Measurements from ENCODE around the gene MPEG1.

The MPEG1 gene

GRCh38 chr11:59212744-59213631, at the start of gene MPEG1:
TSS of gene MPEG1 (minus strand) at chr11:59212927. CDS start at chr11:59212865, 62 bp downstream.
- DNase-seq = no peak

GRCh38 chr11:59262177-59262818, 49.6 kb upstream of the MPEG1 start:
- no peak for DNase-seq

GRCh38 chr11:59261150-59261549, 48.4 kb upstream of the MPEG1 start:
- no peak for DNase-seq

GRCh38 chr11:59259867-59260475, 47.2 kb upstream of the MPEG1 start:
- no peak for DNase-seq

- no peak for DNase-seq
These were observed 46.3 kb upstream of the MPEG1 start for GRCh38 chr11:59259047-59259446.

- no peak for DNase-seq
These were observed 42.6 kb upstream of the MPEG1 start for GRCh38 chr11:59255281-59255680.

- DNase-seq = no peak
These were observed 41.6 kb upstream of the MPEG1 start for GRCh38 chr11:59254286-59254685.

- DNase-seq = no peak
These were observed 40.3 kb upstream of the MPEG1 start for GRCh38 chr11:59253001-59253400.

- no peak for DNase-seq
These were observed 36.8 kb upstream of the MPEG1 start for GRCh38 chr11:59249535-59249934.

- DNase-seq = no peak
These were observed 35.0 kb upstream of the MPEG1 start for GRCh38 chr11:59247531-59248227.

GRCh38 chr11:59243633-59244032, 30.9 kb upstream of the MPEG1 start:
- DNase-seq = no peak

- DNase-seq = no peak
These were observed 27.6 kb upstream of the MPEG1 start for GRCh38 chr11:59240322-59240721.

- no peak for DNase-seq
These were observed 13.7 kb upstream of the MPEG1 start for GRCh38 chr11:59226396-59226795.

- no peak for DNase-seq
These were observed 12.3 kb upstream of the MPEG1 start for GRCh38 chr11:59225017-59225416.

GRCh38 chr11:59224351-59224928, 11.7 kb upstream of the MPEG1 start:
- no peak for DNase-seq

GRCh38 chr11:59223611-59224010, 10.9 kb upstream of the MPEG1 start:
- DNase-seq = no peak

- no peak for DNase-seq
These were observed 10.4 kb upstream of the MPEG1 start for GRCh38 chr11:59223177-59223576.

- no peak for DNase-seq
These were observed 9.8 kb upstream of the MPEG1 start for GRCh38 chr11:59222464-59223060.

GRCh38 chr11:59221441-59221840, 8.7 kb upstream of the MPEG1 start:
- no peak for DNase-seq

- no peak for DNase-seq
These were observed 7.1 kb upstream of the MPEG1 start for GRCh38 chr11:59219836-59220235.

- DNase-seq = no peak
These were observed 6.2 kb upstream of the MPEG1 start for GRCh38 chr11:59218893-59219292.

GRCh38 chr11:59218319-59218718, 5.6 kb upstream of the MPEG1 start:
- DNase-seq = no peak
